Heart right ventricle (tissue), 16 donors: ENCODE results near the gene PTPN2. TPM values are rescaled to one million over a fixed set of nuclear protein-coding genes. Genes with fewer than 3 reads are reported as not detected.

Experiments used
- ATAC-seq, 8 donors: fragments of 200-7000 bp; cut with Tn5 transposase; one replicate each; pipeline ENCODE4 v1.9.1; 2020; ENCODE audit warnings: mild to moderate bottlenecking in 8 of 8, moderate library complexity in 8 of 8, moderate number of reproducible peaks in 1 of 8
- DNase-seq, 2 donors: peaks; one replicate each; pipeline ENCODE4 v3.0.0-alpha.2; 2020
- H3K27ac ChIP-seq, 10 donors: fragments of 200-600 bp; sonication (generic) in 2 of 10; one replicate each; pipeline versions ENCODE4 v1.5.0 to v1.8.0; 2020 to 2022; ENCODE audit warnings: mild to moderate bottlenecking in 3 of 10
- H3K27me3 ChIP-seq, 7 donors: fragments of 200-600 bp; one replicate each; pipeline ENCODE4 v1.8.0; 2021 to 2022; ENCODE audit warnings: mild to moderate bottlenecking in 2 of 7
- H3K36me3 ChIP-seq, 9 donors: fragments of 200-600 bp; sonication (generic) in 1 of 9; one replicate each; pipeline versions ENCODE4 v1.5.0 to v1.8.0; 2020 to 2022; ENCODE audit warnings: mild to moderate bottlenecking in 2 of 9
- H3K4me1 ChIP-seq, 9 donors: fragments of 200-600 bp; sonication (generic) in 1 of 9; one replicate each; pipeline versions ENCODE4 v1.5.0 to v1.8.0; 2020 to 2022; ENCODE audit warnings: mild to moderate bottlenecking in 4 of 9
- H3K4me3 ChIP-seq, 10 donors: fragments of 200-600 bp; sonication (generic) in 2 of 10; one replicate each; pipeline versions ENCODE4 v1.5.0 to v1.8.0; 2020 to 2022; ENCODE audit warnings: mild to moderate bottlenecking in 7 of 10, moderate library complexity in 2 of 10
- H3K9me3 ChIP-seq, 11 donors: fragments of 200-600 bp in 10 of 11; sonication (generic) in 2 of 11; one replicate each; pipeline versions ENCODE4 v1.5.0 to v1.8.0; 2013 to 2022; ENCODE audit warnings: mild to moderate bottlenecking in 2 of 11, control low read depth in 1 of 11, moderate library complexity in 1 of 11
- CTCF ChIP-seq, 9 donors: fragments of 200-600 bp; sonication (generic) in 2 of 9; IDR thresholded peaks; one replicate each; pipeline versions ENCODE4 v1.5.0 to v1.8.0; 2021 to 2022; ENCODE audit warnings: antibody characterized with exemption in 9 of 9, mild to moderate bottlenecking in 5 of 9, moderate library complexity in 1 of 9
- WGBS, 2 donors: extraction: QIAGEN DNeasy Blood & Tissue Kit; methylation state at CpG; one replicate each; pipeline ENCODE4 v1.1.7; 2013; ENCODE audit warnings: inconsistent platforms in 1 of 2; 5-methylcytosine and 5-hydroxymethylcytosine counted together
- intact Hi-C, 10 donors: fragments of 100-400 bp; cut with DNase I; formaldehyde crosslinking; loops; one replicate each; pipeline versions ENCODE4 v1.11.1 to v1.14.2; 2022
- polyA plus RNA-seq, 2 donors: library from polyadenylated mRNA; stranded (reverse); fragments of 200-250 nt; gene quantifications; one replicate each; pipeline ENCODE4 v1.2.3, GENCODE V29; 2013
- total RNA-seq, 10 donors: library from RNA; stranded (reverse); fragmentation: NEBNext Ultra II Directional in 3 of 10; extraction: Animal tissue kit (Norgen Biotek cat#: 25700) in 3 of 10; gene quantifications; one replicate each; pipeline versions ENCODE4 v1.2.1 to v1.2.4, GENCODE V29; 2021 to 2023
- donor health status: Arrhythmogenic right ventricular cardiomyopathy.
- donor health status: ischemic (EF 13 %, LVEDD 7.1; RV severe dilation, severe dysfunction).
- donor health status: healthy with polysubstance abuse.
- donor health status: DM: no; HTN: yes; CAD: no.
- donor health status: DM: no; HTN: no; CAD: no.
- donor health status: ischemic (EF 25% LVEDD 6.9; RV normal size, moderate dysfunction).
- donor health status: ischemic (EF 25% LVEDD 5.7; RV mildly dilated, moderate dysfunction).
- donor health status: healthy.
- donor health status: DM: yes; HTN: yes; CAD: no.
- donor health status: Ischemic cardiomyopathy.
- donor health status: ischemic (EF 35%, LVEDD 5.7; RV mildly dilated, moderate dysfunction).
- donor health status: nonischemic (EF 11% LVEDD 7.7; RV severe dilation, severe dysfunction).
- donor health status: DM: yes; HTN: yes; CAD: no.
- donor health status: PGD.
- donor health status: ischemic (EF 29% LVEDD 5.4; RV normal size, mild dysfunction).
- donor health status: nonischemic (EF 23%, LVEDD 6.1; RV moderate dilation, normal function).

PTPN2 gene
- total and polyA plus RNA-seq, 12 donors = 10.5 to 19.5 (median 13.5) TPM

- no peak overlapping the region for H3K4me3 ChIP-seq
- peaks cover 0 to 33% (median 10%) of the 10 kb centered on the region in 7 donors for H3K27me3 ChIP-seq
- ATAC-seq (no peak), DNase-seq (no peak)
- H3K27ac ChIP-seq = no peak overlapping the region
- no peak for TF ChIP-seq CTCF (IDR thresholded peaks at IDR 0.05)
- H3K9me3 ChIP-seq = peaks cover 0 to 6% (median 0%) of the 10 kb centered on the region in 11 donors
- WGBS, 2 donors = 86 to 87% methylated on average over 6 of the region's 6 CpGs
- intact Hi-C loops = loop anchor here in 4 of 10 donors (5.0 to 10.0 kb wide), 3 partner anchors 41 to 147 kb away; no protein-coding TSS in a partner anchor
- H3K36me3 ChIP-seq = no peaks in the 10 kb centered on the region
- peaks cover 0 to 7% (median 0%) of the 10 kb centered on the region in 9 donors for H3K4me1 ChIP-seq
Measured at GRCh38 chr18:12891561-12891960, 7.5 kb upstream of the PTPN2 start.

- ATAC-seq (no peak), DNase-seq (no peak)
- peaks cover 0 to 6% (median 0%) of the 10 kb centered on the region in 9 donors for H3K4me1 ChIP-seq
- TF ChIP-seq CTCF (IDR thresholded peaks at IDR 0.05) = no peak
- no peak overlapping the region for H3K4me3 ChIP-seq
- no peak overlapping the region for H3K27ac ChIP-seq
- intact Hi-C loops = loop anchor here in 4 of 10 donors (5.0 to 10.0 kb wide), 3 partner anchors 41 to 146 kb away; no protein-coding TSS in a partner anchor
- peaks cover 0 to 6% (median 0%) of the 10 kb centered on the region in 11 donors for H3K9me3 ChIP-seq
- H3K36me3 ChIP-seq = no peaks in the 10 kb centered on the region
- peaks cover 0 to 31% (median 8%) of the 10 kb centered on the region in 7 donors for H3K27me3 ChIP-seq
- WGBS, 2 donors = 92 to 94% methylated on average over 3 of the region's 3 CpGs
Measured at GRCh38 chr18:12890964-12891363, 6.9 kb upstream of the PTPN2 start.

GRCh38 chr18:12886498-12887126 is 2.6 kb upstream of the PTPN2 start:
- Histone ChIP-seq H3K36me3 (no peaks in the 10 kb centered on the region), H3K4me1 (peaks cover 0 to 28% (median 20%) of the 10 kb centered on the region in 9 donors), H3K9me3 (peaks cover 0 to 6% (median 0%) of the 10 kb centered on the region in 11 donors), H3K27me3 (no peaks in the 10 kb centered on the region), H3K4me3 (no peak overlapping the region), H3K27ac (no peak overlapping the region)
- DNase-seq (no peak), ATAC-seq (no peak)
- peak in 4 of 9 donors; percentile 15 to 38 (median 24) for TF ChIP-seq CTCF (IDR thresholded peaks at IDR 0.05)
- intact Hi-C loops = no loop called here
- WGBS, 2 donors = 27 to 30% methylated on average over 2 of the region's 2 CpGs

- Histone ChIP-seq H3K4me1 (peaks cover 0 to 39% (median 22%) of the 10 kb centered on the region in 9 donors), H3K27me3 (no peaks in the 10 kb centered on the region), H3K36me3 (peaks cover 0 to 3% (median 0%) of the 10 kb centered on the region in 9 donors), H3K27ac (peak overlapping the region in 1 of 10 donors; percentile 100), H3K4me3 (no peak overlapping the region), H3K9me3 (peaks cover 0 to 4% (median 0%) of the 10 kb centered on the region in 11 donors)
- DNase-seq = no peak
- ATAC-seq = no peak
- no peak for TF ChIP-seq CTCF (IDR thresholded peaks at IDR 0.05)
- intact Hi-C loops = no loop called here
- 59 to 73% methylated on average over 4 of the region's 4 CpGs for WGBS, 2 donors
Measured at GRCh38 chr18:12885500-12885899, 1.5 kb upstream of the PTPN2 start.
